Stomach smooth muscle (tissue), 2 donors: ENCODE results near the gene NINL.
"Not testable (repeated sequence)": the region's sequence is repeated elsewhere in the genome, so short reads cannot be mapped to it uniquely, and the experiment has no call there.

ENCODE experiments used
- H3K27ac ChIP-seq: one replicate; pipeline ENCODE4 v1.7.0; 2013; ENCODE audit warnings: mild to moderate bottlenecking, low read length, inconsistent platforms
- H3K27me3 ChIP-seq, 2 donors: one replicate each; pipeline ENCODE4 v1.7.0; 2013; ENCODE audit warnings: low read length in 2 of 2; ENCODE audit not compliant: insufficient read depth in 2 of 2, control insufficient read depth in 1 of 2
- H3K36me3 ChIP-seq, 2 donors: one replicate each; pipeline ENCODE4 v1.7.0; 2013; ENCODE audit warnings: low read length in 2 of 2; ENCODE audit not compliant: control insufficient read depth in 2 of 2, insufficient read depth in 2 of 2
- H3K4me1 ChIP-seq: one replicate; pipeline ENCODE4 v1.7.0; 2013; ENCODE audit warnings: low read length; ENCODE audit not compliant: control insufficient read depth, insufficient read depth
- H3K4me3 ChIP-seq, 2 donors: one replicate each; pipeline ENCODE4 v1.7.0; 2013; ENCODE audit warnings: low read length in 2 of 2
- H3K9ac ChIP-seq, 2 donors: one replicate each; pipeline ENCODE4 v1.7.0; 2013; ENCODE audit warnings: low read length in 2 of 2, mild to moderate bottlenecking in 1 of 2
- H3K9me3 ChIP-seq, 2 donors: one replicate each; pipeline ENCODE4 v1.7.0; 2013; ENCODE audit warnings: low read length in 2 of 2; ENCODE audit not compliant: control insufficient read depth in 2 of 2
- donor health status: healthy.
- donor health status: Pancreatic carcinoma.

Gene NINL

DNA sequence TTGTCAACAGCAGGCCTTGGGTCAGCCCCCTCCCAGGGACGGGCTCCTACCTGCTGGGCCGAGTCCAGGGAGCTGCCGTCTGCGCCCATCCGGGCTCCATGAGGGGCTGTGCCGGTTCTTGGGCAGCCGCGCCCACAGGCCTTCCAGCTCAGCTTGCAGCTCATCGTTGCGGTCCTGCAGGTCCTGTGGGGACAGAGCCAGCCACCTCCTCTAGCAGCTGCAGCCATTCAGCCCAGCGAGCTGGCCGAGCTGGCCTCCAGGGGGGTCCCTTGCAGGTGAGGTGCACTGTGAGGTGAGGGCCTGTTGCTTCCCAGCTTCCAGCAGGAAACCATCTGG, 103.4 kb downstream of the NINL start:
- no peak overlapping the region for H3K4me3 ChIP-seq
- no peaks in the 10 kb centered on the region for H3K9me3 ChIP-seq
- no peak overlapping the region for H3K27ac ChIP-seq
- no peaks in the 10 kb centered on the region for H3K27me3 ChIP-seq
- peaks cover 15 to 18% of the 10 kb centered on the region in 2 donors for H3K36me3 ChIP-seq
- no peaks in the 10 kb centered on the region for H3K4me1 ChIP-seq
- H3K9ac ChIP-seq = no peak overlapping the region

DNA sequence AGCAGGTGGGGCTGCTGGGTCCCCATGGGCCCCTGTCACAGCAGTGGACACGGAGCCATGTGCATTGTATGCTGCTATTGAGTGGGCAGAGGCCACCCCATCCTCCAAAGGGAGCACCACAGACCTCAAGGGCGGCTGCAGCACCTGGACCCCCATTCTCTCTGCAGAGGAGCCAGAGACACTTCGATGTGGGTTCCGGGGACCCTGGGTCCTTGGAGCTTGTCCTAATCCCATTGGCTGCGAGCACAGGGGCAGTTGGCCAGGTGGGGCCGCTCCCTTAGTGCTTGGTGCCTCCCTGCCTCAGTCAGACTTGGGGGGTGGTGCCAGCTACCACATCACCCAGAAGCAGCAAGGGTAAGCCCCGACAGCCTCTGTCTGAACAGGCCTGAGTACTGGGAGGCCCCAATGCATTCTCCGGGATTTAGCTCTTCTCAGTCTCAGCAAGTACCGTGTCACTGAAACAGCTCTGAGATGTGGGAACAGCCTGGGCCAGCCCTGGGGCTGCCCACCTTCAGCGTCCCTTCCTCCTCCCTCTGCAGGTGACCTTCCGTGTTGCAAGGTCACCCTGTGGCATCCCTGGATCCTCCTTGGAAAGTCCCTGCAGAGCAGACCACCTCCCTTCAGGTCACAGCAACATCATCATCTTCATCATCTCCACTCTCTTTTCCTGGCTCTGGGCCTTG, 104.0 kb downstream of the NINL start:
- Histone ChIP-seq H3K27ac (no peak overlapping the region), H3K36me3 (peaks cover 14 to 18% of the 10 kb centered on the region in 2 donors), H3K9ac (no peak overlapping the region), H3K9me3 (no peaks in the 10 kb centered on the region), H3K4me3 (no peak overlapping the region), H3K27me3 (no peaks in the 10 kb centered on the region), H3K4me1 (no peaks in the 10 kb centered on the region)

DNA sequence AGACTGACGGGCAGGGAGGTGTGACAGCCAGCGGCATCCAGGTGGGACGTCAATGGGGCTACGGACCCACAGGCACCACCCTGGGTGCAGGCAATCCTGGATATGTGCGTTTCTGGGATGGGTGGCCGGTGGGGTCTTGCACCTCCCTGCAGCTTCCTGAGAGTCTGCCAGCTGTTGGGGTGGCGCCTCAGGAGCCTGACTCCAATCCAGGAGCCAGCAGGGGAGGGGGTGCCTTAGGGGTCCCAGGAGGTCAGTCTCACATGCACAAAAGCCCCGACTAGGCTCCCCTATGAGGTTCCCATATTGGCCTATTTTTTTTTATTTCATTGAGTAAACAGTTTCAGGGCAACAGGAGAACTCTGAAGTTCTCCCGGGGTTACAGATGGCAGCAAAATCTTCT, 104.5 kb downstream of the NINL start:
- H3K36me3 ChIP-seq = peaks cover 14 to 18% of the 10 kb centered on the region in 2 donors
- H3K27ac ChIP-seq = no peak overlapping the region
- H3K9me3 ChIP-seq = no peaks in the 10 kb centered on the region
- H3K27me3 ChIP-seq = no peaks in the 10 kb centered on the region
- no peak overlapping the region for H3K9ac ChIP-seq
- H3K4me3 ChIP-seq = no peak overlapping the region
- H3K4me1 ChIP-seq = no peaks in the 10 kb centered on the region

DNA sequence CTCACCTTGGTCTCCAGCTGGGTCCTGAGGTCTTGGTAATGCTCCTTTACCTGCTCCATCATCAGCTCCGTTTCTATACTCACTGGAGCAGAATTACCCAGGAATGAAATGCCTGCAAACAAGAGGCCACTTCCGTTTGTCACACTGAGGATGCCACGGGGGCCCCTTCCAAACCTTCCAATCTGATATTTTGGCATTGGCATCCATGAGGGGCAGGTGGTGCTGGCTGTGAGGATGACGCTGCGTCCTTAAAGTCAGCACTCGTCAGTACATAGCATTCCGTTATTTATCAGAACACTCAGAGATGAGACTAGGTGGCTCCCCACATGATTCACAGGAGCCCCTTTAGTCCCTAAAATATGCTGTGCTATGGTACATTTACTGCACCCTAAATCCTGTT, 105.2 kb downstream of the NINL start:
- Histone ChIP-seq H3K27me3 (no peaks in the 10 kb centered on the region), H3K36me3 (peaks cover 11 to 18% of the 10 kb centered on the region in 2 donors), H3K9me3 (no peaks in the 10 kb centered on the region), H3K27ac (no peak overlapping the region), H3K4me3 (no peak overlapping the region), H3K9ac (no peak overlapping the region), H3K4me1 (no peaks in the 10 kb centered on the region)

DNA sequence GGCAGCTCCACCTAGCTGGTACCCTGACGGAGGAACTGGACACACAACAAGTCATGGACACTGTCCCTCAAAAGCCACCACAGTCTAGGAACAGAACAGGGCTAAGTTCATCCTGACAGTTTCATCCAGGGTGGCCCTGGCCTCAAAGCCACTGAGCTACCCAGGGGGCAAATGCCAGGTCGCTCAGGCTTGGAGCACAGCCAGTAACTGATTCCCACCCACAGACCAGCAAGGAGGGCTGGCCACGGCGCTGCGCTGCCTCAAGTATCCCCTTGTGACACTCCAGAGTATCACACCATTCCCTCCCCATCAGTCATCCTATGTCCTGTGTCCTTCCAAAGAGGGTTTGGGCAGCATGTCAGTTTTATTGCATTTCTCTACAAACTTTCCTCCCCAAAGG, 105.7 kb downstream of the NINL start:
- Histone ChIP-seq H3K4me3 (no peak overlapping the region), H3K9me3 (no peaks in the 10 kb centered on the region), H3K27ac (no peak overlapping the region), H3K9ac (no peak overlapping the region), H3K4me1 (no peaks in the 10 kb centered on the region), H3K36me3 (peaks cover 10 to 18% of the 10 kb centered on the region in 2 donors), H3K27me3 (no peaks in the 10 kb centered on the region)

DNA sequence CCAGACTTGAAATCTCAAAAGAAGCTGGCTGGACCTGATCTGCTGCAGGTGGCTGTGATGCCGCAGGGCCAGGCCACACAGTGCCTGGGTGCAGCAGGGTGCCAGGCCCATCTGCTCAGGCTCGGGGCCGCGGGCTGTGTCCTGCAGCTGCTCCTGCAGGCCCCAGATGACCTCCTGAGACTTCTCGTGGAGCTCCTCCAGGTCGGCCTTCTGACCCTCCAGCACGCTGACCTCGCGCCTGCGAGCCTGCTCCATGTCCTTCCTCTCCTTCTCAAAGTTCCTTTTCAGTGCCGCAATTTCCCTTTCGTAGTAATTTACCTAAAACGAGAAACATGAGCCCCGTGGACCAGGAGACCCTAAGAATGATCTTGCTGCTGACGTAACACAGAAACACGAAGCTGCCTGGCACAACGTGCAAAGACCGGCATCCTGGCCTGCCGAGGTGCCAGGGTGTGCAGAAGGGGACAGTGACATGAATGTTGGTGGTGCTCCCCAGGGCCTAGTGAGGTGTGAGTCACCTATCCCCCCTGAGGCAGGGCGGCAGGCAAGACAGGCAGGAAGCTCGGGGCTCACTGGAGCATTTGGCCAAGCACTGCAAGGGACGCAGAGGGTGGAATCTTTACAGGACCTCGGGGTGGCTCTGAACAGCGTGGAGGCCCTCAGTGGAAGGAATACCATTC, 106.3 kb downstream of the NINL start:
- Histone ChIP-seq H3K9me3 (no peaks in the 10 kb centered on the region), H3K27ac (no peak overlapping the region), H3K9ac (no peak overlapping the region), H3K36me3 (peaks cover 10 to 18% of the 10 kb centered on the region in 2 donors), H3K27me3 (no peaks in the 10 kb centered on the region), H3K4me1 (no peaks in the 10 kb centered on the region), H3K4me3 (no peak overlapping the region)

DNA sequence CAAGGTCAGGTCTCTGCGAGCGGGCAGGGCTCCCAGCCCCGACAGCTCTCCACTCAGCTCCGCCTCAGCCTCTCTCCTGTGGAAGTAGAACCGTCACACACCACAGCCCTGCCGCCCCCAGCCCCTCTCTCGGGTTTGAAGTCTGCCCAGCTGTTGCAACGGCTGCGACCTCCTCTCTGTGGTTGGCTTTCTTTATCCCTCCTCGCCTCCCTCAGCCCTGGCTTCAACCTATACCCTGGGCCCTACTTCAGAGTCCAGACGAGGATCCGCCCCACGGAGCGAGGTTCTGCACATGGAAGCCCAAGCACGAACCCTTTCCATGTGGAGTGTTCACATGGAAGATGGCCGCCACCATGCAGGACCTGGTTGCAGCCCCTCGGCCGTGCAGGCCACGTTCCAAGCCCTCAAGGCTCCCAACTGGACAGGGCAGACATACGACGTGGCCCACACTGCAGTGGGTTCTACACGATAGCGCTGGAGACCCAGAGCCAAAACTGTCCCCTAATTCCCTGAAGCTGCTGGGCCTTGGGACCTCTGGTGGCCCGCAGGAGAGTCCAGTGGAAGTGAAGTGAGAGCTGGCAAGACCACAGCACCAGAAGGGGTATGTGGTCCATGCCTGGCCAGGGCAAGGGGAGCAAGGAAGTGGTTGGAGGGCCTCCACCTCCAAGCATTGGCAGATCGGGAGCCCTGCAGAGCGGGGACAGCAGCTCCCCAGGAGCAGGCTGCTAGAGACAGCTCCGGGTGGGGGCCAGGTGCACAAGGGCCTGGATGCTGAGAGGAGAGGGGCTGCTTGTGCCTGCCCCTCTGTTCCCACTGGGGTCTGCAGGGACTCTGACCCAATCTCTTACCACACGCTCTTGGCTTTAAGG, 108.1 kb downstream of the NINL start:
- peaks cover 4 to 18% of the 10 kb centered on the region in 2 donors for H3K36me3 ChIP-seq
- H3K27me3 ChIP-seq = no peaks in the 10 kb centered on the region
- no peaks in the 10 kb centered on the region for H3K9me3 ChIP-seq
- no peak overlapping the region for H3K9ac ChIP-seq
- H3K4me3 ChIP-seq = no peak overlapping the region
- no peak overlapping the region for H3K27ac ChIP-seq
- H3K4me1 ChIP-seq = no peaks in the 10 kb centered on the region

DNA sequence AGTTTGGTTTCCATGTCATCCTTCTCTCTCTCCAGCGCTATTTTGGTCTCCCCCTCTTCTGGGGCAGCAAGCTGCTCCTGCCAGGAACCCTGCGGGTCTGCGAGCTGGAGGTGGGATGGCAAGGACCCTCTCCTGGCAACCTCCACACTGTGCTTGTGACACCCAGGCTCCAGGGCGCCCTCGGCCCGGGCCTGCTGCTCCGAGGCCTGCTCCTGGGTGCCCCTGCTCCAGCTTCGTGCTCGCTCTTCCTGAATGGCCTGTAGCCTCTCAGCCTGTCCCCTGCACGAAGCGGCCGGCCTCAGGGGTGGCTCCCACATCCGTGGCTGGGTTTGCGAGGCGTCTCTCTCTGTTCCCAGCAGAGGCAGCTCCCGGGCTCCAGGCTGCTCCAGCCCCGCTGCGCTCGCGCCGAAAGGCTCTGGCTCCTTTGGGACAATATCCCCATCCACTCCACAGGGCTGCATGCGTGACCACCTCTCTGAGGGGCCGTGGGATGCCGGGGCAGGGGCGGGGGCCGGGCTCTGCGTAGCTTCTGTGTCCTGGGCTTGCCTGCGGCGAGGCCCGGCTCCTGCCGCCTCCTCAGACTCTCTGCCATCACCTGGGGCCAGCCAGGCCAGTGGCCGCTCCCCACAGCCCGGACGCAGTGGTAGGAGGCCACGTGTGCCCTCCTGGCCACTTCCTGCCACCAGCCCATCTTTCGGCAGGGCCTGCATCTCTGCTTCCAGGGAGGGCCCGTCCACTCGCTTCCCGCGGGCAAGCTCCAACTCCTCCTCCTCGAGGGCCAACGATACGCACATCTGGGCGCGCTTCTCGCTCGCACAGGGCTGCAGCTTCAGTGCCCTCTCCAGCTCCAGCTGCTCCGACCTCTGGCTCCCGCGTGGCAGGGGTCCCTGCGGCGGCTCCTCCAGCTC, 109.0 kb downstream of the NINL start:
- Histone ChIP-seq H3K9ac (no peak overlapping the region), H3K9me3 (no peaks in the 10 kb centered on the region), H3K4me1 (no peaks in the 10 kb centered on the region), H3K27ac (no peak overlapping the region), H3K27me3 (no peaks in the 10 kb centered on the region), H3K36me3 (peaks cover 4 to 18% of the 10 kb centered on the region in 2 donors), H3K4me3 (no peak overlapping the region)

DNA sequence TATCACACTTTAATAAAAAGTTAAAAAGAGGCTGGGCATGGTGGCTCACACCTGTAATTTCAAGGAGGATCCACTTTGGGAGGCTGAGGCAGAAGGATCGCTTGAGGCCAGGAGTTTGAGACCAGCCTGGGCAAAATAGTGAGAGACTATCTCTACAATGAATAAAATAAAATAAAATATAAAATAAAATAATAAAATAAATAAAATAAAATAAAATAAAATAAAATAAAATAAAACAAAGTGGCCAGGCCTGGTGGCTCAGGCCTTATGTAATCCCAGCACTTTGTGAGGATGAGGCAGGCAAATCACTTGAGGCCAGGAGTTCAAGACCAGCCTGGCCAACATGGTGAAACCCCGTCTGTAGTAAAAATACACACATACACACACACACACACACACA, 112.0 kb downstream of the NINL start:
- not testable (repeated sequence) for H3K27me3 ChIP-seq, H3K4me3 ChIP-seq, H3K27ac ChIP-seq, H3K4me1 ChIP-seq, H3K9ac ChIP-seq, H3K9me3 ChIP-seq
- H3K36me3 ChIP-seq = peaks cover 5 to 15% of the 10 kb centered on the region in 2 donors

DNA sequence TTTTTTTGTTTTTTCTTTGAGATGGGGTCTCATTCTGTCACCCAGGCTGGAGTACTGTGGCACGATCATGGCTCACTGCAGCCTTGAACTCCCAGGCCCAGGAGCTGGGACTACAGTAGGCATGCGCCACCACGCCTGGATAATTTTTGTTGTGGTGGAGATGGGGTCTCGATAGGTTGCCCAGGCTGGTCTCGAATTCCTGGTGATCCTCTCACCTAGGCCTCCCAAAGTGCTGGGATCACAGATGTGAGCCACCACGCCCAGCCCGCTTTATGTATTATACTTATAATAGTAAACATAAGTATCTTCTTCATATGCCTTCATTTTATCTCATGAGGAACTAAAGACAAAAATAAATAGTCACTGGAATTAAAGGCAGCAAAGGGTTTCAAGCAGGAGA, 114.3 kb downstream of the NINL start:
- H3K4me1 ChIP-seq = no peaks in the 10 kb centered on the region
- no peak overlapping the region for H3K9ac ChIP-seq
- no peak overlapping the region for H3K4me3 ChIP-seq
- no peak overlapping the region for H3K27ac ChIP-seq
- H3K9me3 ChIP-seq = no peaks in the 10 kb centered on the region
- H3K27me3 ChIP-seq = no peaks in the 10 kb centered on the region
- peaks cover 15 to 32% of the 10 kb centered on the region in 2 donors for H3K36me3 ChIP-seq
